ENCODE data around the gene AGAP1. TPM values are rescaled to one million over a fixed set of nuclear protein-coding genes. Genes with fewer than 3 reads are reported as not detected.
"Not testable (repeated sequence)": the region's sequence is repeated elsewhere in the genome, so short reads cannot be mapped to it uniquely, and the experiment has no call there.

AGAP1 gene
- total RNA-seq, 2 donors from 2014 or later = 19.1 to 20.8 TPM

- no peaks in the 10 kb centered on the region for H3K36me3 ChIP-seq
- ATAC-seq (ENCODE audit: insufficient number of reproducible peaks, low FRiP score, low read depth) (no peak), DNase-seq (ENCODE audit: low spot score) (no peak)
- H3K9me3 ChIP-seq = no peaks in the 10 kb centered on the region
- TF ChIP-seq CTCF (IDR thresholded peaks at IDR 0.05) = no peak
- H3K4me3 ChIP-seq = no peak overlapping the region
- peaks cover 4 to 13% of the 10 kb centered on the region in 2 donors for H3K4me1 ChIP-seq (ENCODE audit: control insufficient read depth in 1 of 2, low read depth in 2 of 2)
- no peak overlapping the region for H3K27ac ChIP-seq
- no peaks in the 10 kb centered on the region for H3K27me3 ChIP-seq (replicated peaks; ENCODE audit: insufficient read depth)
These were observed 592.6 kb downstream of the AGAP1 start for GRCh38 chr2:236086403-236086970.

- Histone ChIP-seq H3K27me3 (replicated peaks; ENCODE audit: insufficient read depth) (no peaks in the 10 kb centered on the region), H3K9me3 (no peaks in the 10 kb centered on the region), H3K36me3 (no peaks in the 10 kb centered on the region), H3K4me3 (no peak overlapping the region), H3K27ac (no peak overlapping the region), H3K4me1 (ENCODE audit: control insufficient read depth in 1 of 2, low read depth in 2 of 2) (peaks cover 4 to 13% of the 10 kb centered on the region in 2 donors)
- no peak for DNase-seq (ENCODE audit: low spot score)
- TF ChIP-seq CTCF (IDR thresholded peaks at IDR 0.05) = no peak
- ATAC-seq (ENCODE audit: insufficient number of reproducible peaks, low FRiP score, low read depth) = no peak
These were observed 593.2 kb downstream of the AGAP1 start for GRCh38 chr2:236086971-236087465.

GRCh38 chr2:236088368-236089057, 594.7 kb downstream of the AGAP1 start:
- peaks cover 4 to 13% of the 10 kb centered on the region in 2 donors for H3K4me1 ChIP-seq (ENCODE audit: control insufficient read depth in 1 of 2, low read depth in 2 of 2)
- no peak overlapping the region for H3K27ac ChIP-seq
- no peaks in the 10 kb centered on the region for H3K9me3 ChIP-seq
- DNase-seq (ENCODE audit: low spot score) (no peak), ATAC-seq (ENCODE audit: insufficient number of reproducible peaks, low FRiP score, low read depth) (no peak)
- no peak overlapping the region for H3K4me3 ChIP-seq
- H3K36me3 ChIP-seq = no peaks in the 10 kb centered on the region
- TF ChIP-seq CTCF (IDR thresholded peaks at IDR 0.05) = no peak
- H3K27me3 ChIP-seq (replicated peaks; ENCODE audit: insufficient read depth) = no peaks in the 10 kb centered on the region

GRCh38 chr2:236089271-236090026, 595.6 kb downstream of the AGAP1 start:
- ATAC-seq (ENCODE audit: insufficient number of reproducible peaks, low FRiP score, low read depth) (no peak), DNase-seq (ENCODE audit: low spot score) (no peak)
- H3K27ac ChIP-seq = no peak overlapping the region
- no peak for TF ChIP-seq CTCF (IDR thresholded peaks at IDR 0.05)
- no peak overlapping the region for H3K4me3 ChIP-seq
- no peaks in the 10 kb centered on the region for H3K36me3 ChIP-seq
- H3K27me3 ChIP-seq (replicated peaks; ENCODE audit: insufficient read depth) = no peaks in the 10 kb centered on the region
- peaks cover 4 to 13% of the 10 kb centered on the region in 2 donors for H3K4me1 ChIP-seq (ENCODE audit: control insufficient read depth in 1 of 2, low read depth in 2 of 2)
- H3K9me3 ChIP-seq = no peaks in the 10 kb centered on the region

GRCh38 chr2:236090027-236090382, 596.2 kb downstream of the AGAP1 start:
- no peaks in the 10 kb centered on the region for H3K9me3 ChIP-seq
- DNase-seq (ENCODE audit: low spot score) = no peak
- H3K4me3 ChIP-seq = no peak overlapping the region
- ATAC-seq (ENCODE audit: insufficient number of reproducible peaks, low FRiP score, low read depth) = no peak
- peaks cover 4 to 13% of the 10 kb centered on the region in 2 donors for H3K4me1 ChIP-seq (ENCODE audit: control insufficient read depth in 1 of 2, low read depth in 2 of 2)
- no peaks in the 10 kb centered on the region for H3K36me3 ChIP-seq
- H3K27ac ChIP-seq = no peak overlapping the region
- no peaks in the 10 kb centered on the region for H3K27me3 ChIP-seq (replicated peaks; ENCODE audit: insufficient read depth)
- TF ChIP-seq CTCF (IDR thresholded peaks at IDR 0.05) = no peak

GRCh38 chr2:236090826-236091225, 597.0 kb downstream of the AGAP1 start:
- not testable (repeated sequence) for H3K4me1 ChIP-seq (ENCODE audit: control insufficient read depth in 1 of 2, low read depth in 2 of 2); H3K27me3 ChIP-seq (replicated peaks; ENCODE audit: insufficient read depth); H3K27ac ChIP-seq; DNase-seq (ENCODE audit: low spot score); H3K4me3 ChIP-seq; H3K9me3 ChIP-seq; ATAC-seq (ENCODE audit: insufficient number of reproducible peaks, low FRiP score, low read depth); H3K36me3 ChIP-seq

Measured in thoracic aorta (tissue), 2 donors.